Measurements from ENCODE around the gene TRIM40. TPM values are rescaled to one million over a fixed set of nuclear protein-coding genes. Genes with fewer than 3 reads are reported as not detected.

The TRIM40 gene
- total and polyA plus RNA-seq, 2 of the 13 experiments (the other 11 are each of a cell fraction or from before 2014, with no cell fraction given) = 0.58 TPM; not detected in 1

DNA sequence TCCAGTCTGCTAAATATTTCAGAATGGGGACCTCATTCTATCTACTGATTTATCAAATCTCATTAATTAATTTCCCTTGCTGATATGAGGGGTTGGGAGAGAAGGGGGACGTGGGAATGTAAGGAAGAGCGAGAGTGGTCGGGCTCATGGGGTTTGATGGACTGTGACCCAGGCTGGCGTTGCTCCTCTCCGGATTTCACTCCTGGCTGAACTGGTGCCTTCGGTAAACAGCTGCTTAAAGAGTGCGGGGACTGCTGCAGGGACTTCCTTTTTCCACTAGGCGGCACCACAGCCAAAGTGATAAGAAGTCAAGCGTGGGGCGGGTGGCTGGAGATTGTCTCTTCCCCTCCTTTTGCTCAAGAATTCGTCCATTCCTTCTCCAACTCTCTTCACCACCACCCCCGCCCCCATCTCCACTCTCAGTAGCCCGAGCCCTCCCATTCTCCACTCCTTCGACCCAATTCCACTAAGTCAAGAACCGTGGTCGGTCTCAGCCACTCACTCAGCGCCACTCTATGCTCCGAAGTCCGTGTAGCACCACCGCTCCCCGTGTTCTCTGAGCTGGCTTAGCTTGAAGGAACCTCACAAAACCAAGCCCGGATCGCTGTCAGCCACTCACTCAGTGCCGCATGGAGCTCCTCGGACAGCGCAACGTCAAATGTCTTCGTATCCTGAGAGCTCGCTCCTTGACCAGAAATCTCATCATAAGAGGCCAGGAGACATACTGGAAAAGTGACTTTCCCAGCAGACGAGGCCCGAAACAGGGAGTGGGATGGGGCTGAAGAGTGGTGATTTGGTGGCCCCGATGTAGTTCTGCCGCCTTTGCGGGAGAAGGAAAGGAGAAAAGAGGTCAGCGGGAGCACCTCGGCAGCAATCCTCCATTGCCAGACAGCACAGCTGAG, 32.7 kb upstream of the TRIM40 start (continued):
- no peak for TF ChIP-seq U2AF2 (IDR thresholded peaks at IDR 0.05; ENCODE audit: low read depth, low read length)
- TF ChIP-seq, protein P1, sequence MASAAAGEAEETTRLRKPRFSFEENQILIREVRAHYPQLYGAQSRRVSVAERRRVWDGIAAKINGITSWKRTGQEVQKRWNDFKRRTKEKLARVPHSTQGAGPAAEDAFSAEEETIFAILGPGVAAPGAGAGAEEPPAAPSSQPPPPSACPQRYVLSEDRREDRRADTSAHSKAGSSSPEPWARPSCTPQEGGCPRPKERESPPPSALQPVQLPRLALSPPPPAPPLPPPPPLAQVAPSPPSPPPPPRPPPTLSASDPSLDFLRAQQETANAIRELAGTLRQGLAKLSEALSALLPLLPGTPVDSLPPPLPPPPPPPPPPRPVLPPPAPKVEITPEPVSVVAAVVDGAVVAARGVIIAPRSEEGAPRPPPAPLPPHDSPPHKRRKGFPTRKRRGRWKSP (CRISPR knock-in tag; IDR thresholded peaks at IDR 0.05) = no peak
- TF ChIP-seq KAT8 (CRISPR knock-in tag; IDR thresholded peaks at IDR 0.05) = peak; percentile 72
- TF ChIP-seq, protein P2, sequence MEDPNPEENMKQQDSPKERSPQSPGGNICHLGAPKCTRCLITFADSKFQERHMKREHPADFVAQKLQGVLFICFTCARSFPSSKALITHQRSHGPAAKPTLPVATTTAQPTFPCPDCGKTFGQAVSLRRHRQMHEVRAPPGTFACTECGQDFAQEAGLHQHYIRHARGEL (CRISPR knock-in tag; IDR thresholded peaks at IDR 0.05) = no peak
- TF ChIP-seq ISL2 (CRISPR knock-in tag; IDR thresholded peaks at IDR 0.05) = 0 out of 2 replicates have a peak, but pooled peaks have one; percentile 25
- no peak for TF ChIP-seq ZNF337 (CRISPR knock-in tag; IDR thresholded peaks at IDR 0.05; ENCODE audit: borderline replicate concordance, low read depth)
- TF ChIP-seq RAD21 (CRISPR knock-in tag; IDR thresholded peaks at IDR 0.05) = peak; percentile 96
- no peak for TF ChIP-seq ZNF780A (CRISPR knock-in tag; IDR thresholded peaks at IDR 0.05)
- peak; percentile 74; the same call in 1 of the 2 replicates for TF ChIP-seq ZNF34 (CRISPR knock-in tag; IDR thresholded peaks at IDR 0.05; ENCODE audit: borderline replicate concordance)
- TF ChIP-seq, protein P3, sequence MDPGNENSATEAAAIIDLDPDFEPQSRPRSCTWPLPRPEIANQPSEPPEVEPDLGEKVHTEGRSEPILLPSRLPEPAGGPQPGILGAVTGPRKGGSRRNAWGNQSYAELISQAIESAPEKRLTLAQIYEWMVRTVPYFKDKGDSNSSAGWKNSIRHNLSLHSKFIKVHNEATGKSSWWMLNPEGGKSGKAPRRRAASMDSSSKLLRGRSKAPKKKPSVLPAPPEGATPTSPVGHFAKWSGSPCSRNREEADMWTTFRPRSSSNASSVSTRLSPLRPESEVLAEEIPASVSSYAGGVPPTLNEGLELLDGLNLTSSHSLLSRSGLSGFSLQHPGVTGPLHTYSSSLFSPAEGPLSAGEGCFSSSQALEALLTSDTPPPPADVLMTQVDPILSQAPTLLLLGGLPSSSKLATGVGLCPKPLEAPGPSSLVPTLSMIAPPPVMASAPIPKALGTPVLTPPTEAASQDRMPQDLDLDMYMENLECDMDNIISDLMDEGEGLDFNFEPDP (CRISPR knock-in tag; conservative IDR thresholded peaks at IDR 0.05) = no peak
- TF ChIP-seq ZNF660 (CRISPR knock-in tag; IDR thresholded peaks at IDR 0.05; ENCODE audit: borderline replicate concordance, low read depth) = no peak
- no peak for TF ChIP-seq PCBP2 (optimal IDR thresholded peaks at IDR 0.05; ENCODE audit: low read depth, low read length, poor library complexity, severe bottlenecking)
- no peak for TF ChIP-seq RELA (CRISPR knock-in tag; IDR thresholded peaks at IDR 0.05)
- TF ChIP-seq XBP1 (CRISPR knock-in tag; IDR thresholded peaks at IDR 0.05) = no peak
- TF ChIP-seq, protein P4, sequence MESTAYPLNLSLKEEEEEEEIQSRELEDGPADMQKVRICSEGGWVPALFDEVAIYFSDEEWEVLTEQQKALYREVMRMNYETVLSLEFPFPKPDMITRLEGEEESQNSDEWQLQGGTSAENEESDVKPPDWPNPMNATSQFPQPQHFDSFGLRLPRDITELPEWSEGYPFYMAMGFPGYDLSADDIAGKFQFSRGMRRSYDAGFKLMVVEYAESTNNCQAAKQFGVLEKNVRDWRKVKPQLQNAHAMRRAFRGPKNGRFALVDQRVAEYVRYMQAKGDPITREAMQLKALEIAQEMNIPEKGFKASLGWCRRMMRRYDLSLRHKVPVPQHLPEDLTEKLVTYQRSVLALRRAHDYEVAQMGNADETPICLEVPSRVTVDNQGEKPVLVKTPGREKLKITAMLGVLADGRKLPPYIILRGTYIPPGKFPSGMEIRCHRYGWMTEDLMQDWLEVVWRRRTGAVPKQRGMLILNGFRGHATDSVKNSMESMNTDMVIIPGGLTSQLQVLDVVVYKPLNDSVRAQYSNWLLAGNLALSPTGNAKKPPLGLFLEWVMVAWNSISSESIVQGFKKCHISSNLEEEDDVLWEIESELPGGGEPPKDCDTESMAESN (CRISPR knock-in tag; conservative IDR thresholded peaks at IDR 0.05) = 0 out of 2 replicates have a peak, but pooled peaks have one; percentile 48
- no peak; the same call in 1 of the 2 replicates for TF ChIP-seq ZNF782 (CRISPR knock-in tag; IDR thresholded peaks at IDR 0.05; ENCODE audit: borderline replicate concordance)
- no peak for TF ChIP-seq JDP2 (CRISPR knock-in tag; IDR thresholded peaks at IDR 0.05; ENCODE audit: borderline replicate concordance)
- 0 out of 2 replicates have a peak, but pooled peaks have one; percentile 47 for TF ChIP-seq RFXANK (CRISPR knock-in tag; IDR thresholded peaks at IDR 0.05)
- TF ChIP-seq ZNF7 (CRISPR knock-in tag; IDR thresholded peaks at IDR 0.05) = no peak
- TF ChIP-seq, protein P5, sequence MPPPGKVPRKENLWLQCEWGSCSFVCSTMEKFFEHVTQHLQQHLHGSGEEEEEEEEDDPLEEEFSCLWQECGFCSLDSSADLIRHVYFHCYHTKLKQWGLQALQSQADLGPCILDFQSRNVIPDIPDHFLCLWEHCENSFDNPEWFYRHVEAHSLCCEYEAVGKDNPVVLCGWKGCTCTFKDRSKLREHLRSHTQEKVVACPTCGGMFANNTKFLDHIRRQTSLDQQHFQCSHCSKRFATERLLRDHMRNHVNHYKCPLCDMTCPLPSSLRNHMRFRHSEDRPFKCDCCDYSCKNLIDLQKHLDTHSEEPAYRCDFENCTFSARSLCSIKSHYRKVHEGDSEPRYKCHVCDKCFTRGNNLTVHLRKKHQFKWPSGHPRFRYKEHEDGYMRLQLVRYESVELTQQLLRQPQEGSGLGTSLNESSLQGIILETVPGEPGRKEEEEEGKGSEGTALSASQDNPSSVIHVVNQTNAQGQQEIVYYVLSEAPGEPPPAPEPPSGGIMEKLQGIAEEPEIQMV (CRISPR knock-in tag; IDR thresholded peaks at IDR 0.05; ENCODE audit: low read depth) = peak; percentile 78; the same call in 1 of the 2 replicates
- TF ChIP-seq ESRRA (CRISPR knock-in tag; IDR thresholded peaks at IDR 0.05; ENCODE audit: low read depth) = no peak
- TF ChIP-seq TAF15 (IDR thresholded peaks at IDR 0.05; ENCODE audit: low read depth, low read length, poor library complexity, severe bottlenecking) = no peak
- no peak for TF ChIP-seq ZNF720 (CRISPR knock-in tag; IDR thresholded peaks at IDR 0.05)
- no peak for TF ChIP-seq ZNF570 (CRISPR knock-in tag; IDR thresholded peaks at IDR 0.05; ENCODE audit: borderline replicate concordance)

All from HepG2 (cell line).